KOPT-K1 (cell line): ENCODE results near the gene TREM1.

Experiments used
- H3K27ac ChIP-seq: fragments of 200-600 bp; sonication (generic); 2 replicates; pipeline ENCODE4 v1.5.1; 2016; ENCODE audit warnings: antibody characterized with exemption, mild to moderate bottlenecking, low read depth, low read length; ENCODE audit not compliant: poor library complexity, severe bottlenecking
- H3K36me3 ChIP-seq: fragments of 200-600 bp; sonication (generic); 2 replicates; pipeline ENCODE4 v1.5.1; 2017; ENCODE audit warnings: antibody characterized with exemption, mild to moderate bottlenecking, low read length, moderate library complexity; ENCODE audit not compliant: insufficient read depth
- H3K9me3 ChIP-seq: fragments of 200-600 bp; sonication (generic); 2 replicates; pipeline ENCODE4 v1.5.1; 2017; ENCODE audit warnings: antibody characterized with exemption, low read length, mild to moderate bottlenecking; ENCODE audit not compliant: insufficient read depth, poor library complexity, severe bottlenecking

Gene TREM1

DNA sequence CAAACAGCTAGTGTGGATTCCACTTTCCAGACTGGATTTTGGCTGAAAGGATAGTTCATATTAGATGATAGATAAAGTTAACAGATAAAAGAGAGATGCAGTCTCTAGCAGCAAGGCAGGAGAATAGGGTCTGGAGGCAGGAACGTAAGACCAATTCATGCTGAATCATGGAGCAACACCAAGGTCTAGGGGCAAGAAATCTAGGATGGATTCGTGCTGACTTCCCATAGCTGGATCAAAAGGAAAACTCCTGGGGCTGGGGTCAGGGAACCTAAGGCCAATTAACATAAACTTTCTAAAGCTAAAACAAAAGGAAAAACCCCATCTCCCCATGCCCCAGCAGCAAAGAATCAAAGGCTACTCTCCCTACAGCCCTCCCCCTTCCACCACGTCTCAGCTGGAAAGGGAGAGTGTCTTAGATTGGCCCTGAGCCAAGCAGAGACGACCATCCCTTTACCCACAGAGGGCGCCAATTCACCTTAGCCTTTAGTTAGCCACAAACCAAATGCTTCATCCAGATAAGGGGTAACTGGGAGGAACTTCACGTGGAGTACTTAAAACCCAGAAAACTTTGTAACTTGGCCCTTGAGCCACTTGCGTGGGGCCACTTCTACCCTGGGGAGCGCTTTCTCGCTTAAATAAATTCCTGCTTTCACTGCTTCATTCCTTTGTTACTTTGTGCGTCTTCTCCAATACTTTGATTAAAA lies 7.6 kb downstream of the TREM1 start:
- H3K9me3 ChIP-seq, result no peaks in the 10 kb centered on the region
- no peak overlapping the region for H3K27ac ChIP-seq
- no peaks in the 10 kb centered on the region for H3K36me3 ChIP-seq

- Histone ChIP-seq H3K36me3 (no peaks in the 10 kb centered on the region), H3K9me3 (no peaks in the 10 kb centered on the region), H3K27ac (no peak overlapping the region)
Observed at GRCh38 chr6:41277605-41278004, 8.9 kb downstream of the TREM1 start.

DNA sequence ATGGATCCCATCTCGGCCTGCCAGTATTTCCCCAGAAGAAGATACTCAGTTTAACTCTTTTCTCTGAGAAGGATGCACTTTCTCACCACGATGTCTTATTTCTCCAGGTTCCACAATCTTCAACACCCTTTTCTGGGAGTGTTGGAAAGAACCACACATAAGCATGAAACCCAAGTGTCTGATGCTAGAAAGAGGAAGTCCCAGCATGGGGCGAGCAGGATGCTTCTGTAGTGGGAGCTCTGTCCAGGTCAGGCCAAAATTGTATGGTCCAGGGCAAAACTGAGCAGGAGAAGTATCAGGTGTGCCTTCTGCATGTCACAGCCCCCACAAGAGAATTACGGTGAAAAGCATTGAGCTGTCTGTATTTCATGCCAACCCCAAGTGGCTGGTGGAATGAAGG lies 11.0 kb downstream of the TREM1 start:
- Histone ChIP-seq H3K9me3 (no peaks in the 10 kb centered on the region), H3K27ac (no peak overlapping the region), H3K36me3 (no peaks in the 10 kb centered on the region)

DNA sequence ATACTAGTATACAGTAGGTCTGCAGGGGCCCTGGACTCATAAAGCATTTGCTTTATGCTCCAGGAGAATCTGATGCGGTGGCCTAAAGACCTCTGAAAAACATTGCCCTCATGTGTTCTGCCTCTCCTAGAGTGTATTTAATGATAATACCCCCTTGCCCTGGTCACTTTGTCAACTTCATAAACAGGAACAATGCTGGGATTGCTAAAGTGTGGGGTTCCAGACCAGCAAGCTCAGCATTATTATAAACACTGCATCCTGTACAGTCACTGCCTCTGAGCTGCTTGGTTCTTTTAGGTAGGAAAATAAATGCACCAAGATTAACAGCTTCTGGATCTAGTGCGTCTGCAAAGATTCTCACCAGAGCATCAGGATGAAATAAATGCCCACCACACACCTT lies 12.2 kb downstream of the TREM1 start:
- H3K9me3 ChIP-seq, result no peaks in the 10 kb centered on the region
- H3K27ac ChIP-seq, result no peak overlapping the region
- no peaks in the 10 kb centered on the region for H3K36me3 ChIP-seq

DNA sequence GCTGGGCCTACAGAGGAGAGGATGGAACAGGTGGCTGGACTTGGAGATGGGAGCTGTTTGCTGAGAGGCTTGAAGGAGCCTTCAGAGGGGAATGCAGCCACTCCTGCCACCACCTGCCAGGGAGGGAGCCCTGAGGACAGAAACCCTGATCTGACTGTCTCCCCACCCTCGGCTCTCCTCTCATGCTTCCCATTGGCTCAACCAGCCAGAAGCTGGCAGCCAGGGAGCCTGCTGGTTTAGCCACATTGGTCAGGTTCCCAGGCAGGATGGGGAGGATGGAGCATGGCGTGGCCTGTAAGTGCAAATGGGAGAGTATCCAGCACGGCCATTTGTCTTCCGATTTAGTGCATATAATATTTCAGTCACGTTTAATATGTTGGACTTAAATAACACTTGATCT lies 12.8 kb downstream of the TREM1 start:
- H3K27ac ChIP-seq, result no peak overlapping the region
- no peaks in the 10 kb centered on the region for H3K36me3 ChIP-seq
- H3K9me3 ChIP-seq, result no peaks in the 10 kb centered on the region

DNA sequence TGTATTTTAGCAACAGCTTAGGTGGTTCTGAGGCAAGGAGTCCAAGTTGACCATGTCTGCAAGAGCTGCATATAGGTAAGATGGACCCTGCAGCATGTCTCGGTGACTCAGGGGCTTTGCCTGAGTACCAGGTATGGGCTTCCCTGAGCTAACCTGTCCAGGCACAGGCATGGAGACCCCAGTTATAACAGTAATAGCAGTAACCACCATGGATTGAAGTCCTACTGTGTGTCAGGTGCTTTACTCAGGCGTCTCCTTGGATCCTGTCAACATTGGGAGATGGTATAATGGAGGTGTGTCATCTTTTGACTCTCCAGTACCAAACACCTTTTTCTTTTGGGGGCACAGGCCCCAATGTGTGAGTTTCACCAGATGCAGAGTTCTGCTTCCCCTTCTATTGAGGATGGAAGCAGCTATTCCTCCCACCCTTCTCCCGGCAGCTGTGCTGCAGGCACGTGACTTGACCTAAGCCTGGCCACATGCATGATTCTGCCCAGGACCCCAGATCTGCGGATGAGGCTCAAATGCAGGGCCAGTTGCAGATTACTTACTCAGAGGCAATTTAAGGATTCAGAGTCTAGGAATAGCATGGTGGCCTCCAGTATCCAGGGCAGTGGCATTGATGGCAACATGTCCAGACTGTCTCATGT lies 13.8 kb downstream of the TREM1 start:
- no peak overlapping the region for H3K27ac ChIP-seq
- H3K9me3 ChIP-seq, result no peaks in the 10 kb centered on the region
- no peaks in the 10 kb centered on the region for H3K36me3 ChIP-seq

GRCh38 chr6:41271901-41272395 lies 14.5 kb downstream of the TREM1 start:
- Histone ChIP-seq H3K36me3 (no peaks in the 10 kb centered on the region), H3K9me3 (no peaks in the 10 kb centered on the region), H3K27ac (no peak overlapping the region)

DNA sequence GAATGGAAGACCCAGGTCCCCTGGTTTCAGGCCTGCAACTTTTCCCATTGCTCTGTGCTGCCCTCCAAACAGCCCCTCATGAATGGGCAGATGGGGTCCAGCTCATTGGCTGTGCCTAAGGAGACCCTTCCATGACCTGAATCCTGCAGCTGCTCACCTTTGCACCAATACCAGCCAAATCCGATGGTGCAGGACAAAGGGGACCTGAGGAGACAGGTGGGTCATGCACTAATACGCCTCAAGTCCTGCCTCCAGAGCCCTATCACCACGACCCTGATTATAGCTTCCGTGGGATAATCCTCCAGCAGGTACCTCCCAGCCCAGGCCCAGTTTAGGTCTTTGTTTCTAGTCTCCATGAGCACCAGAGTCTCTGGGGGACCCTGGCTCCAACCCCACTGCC lies 16.8 kb downstream of the TREM1 start:
- H3K27ac ChIP-seq, result no peak overlapping the region
- no peaks in the 10 kb centered on the region for H3K9me3 ChIP-seq
- H3K36me3 ChIP-seq, result no peaks in the 10 kb centered on the region

DNA sequence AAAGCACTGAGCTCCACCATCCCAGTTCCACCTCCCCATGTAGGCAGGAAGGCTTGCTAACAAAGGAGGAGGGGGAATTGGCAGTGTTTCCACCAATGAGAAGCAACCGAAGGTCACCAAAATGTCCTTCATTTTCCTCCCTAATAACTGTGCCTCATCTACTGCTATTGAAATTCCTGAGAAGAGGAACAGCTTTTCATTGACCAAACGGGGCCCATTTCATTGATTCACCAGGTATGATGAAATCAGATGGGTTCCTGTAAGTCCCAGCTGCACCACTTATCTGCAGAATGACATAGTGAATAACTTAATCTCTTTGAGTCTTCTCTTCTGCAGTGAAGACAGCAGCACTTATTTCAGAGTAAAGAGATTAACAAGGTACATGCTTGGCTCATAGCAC lies 17.3 kb downstream of the TREM1 start:
- H3K9me3 ChIP-seq, result no peaks in the 10 kb centered on the region
- no peaks in the 10 kb centered on the region for H3K36me3 ChIP-seq
- H3K27ac ChIP-seq, result no peak overlapping the region

GRCh38 chr6:41268478-41268877 lies 18.0 kb downstream of the TREM1 start:
- no peak overlapping the region for H3K27ac ChIP-seq
- peaks cover 4% of the 10 kb centered on the region for H3K9me3 ChIP-seq
- H3K36me3 ChIP-seq, result no peaks in the 10 kb centered on the region

GRCh38 chr6:41266541-41266940 lies 19.9 kb downstream of the TREM1 start:
- no peaks in the 10 kb centered on the region for H3K36me3 ChIP-seq
- H3K9me3 ChIP-seq, result peaks cover 23% of the 10 kb centered on the region
- H3K27ac ChIP-seq, result no peak overlapping the region

DNA sequence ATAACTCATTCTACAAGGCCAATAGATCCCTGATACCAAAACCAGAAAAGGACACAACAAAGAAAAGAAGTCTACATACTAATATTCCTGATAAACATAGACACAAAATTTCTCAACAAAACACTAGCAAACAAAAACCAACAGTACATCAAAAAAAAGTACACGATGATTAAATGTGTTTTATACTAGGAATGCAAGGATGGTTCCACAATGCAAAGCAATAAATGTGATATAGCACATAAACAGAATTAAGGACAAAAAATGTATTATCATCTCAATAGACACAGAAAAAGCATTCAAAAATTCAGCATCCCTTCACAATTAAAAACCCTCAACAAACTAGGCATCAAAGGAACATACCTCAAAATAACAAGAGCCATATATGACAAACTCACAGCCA lies 23.2 kb downstream of the TREM1 start:
- H3K27ac ChIP-seq, result no peak overlapping the region
- H3K9me3 ChIP-seq, result peaks cover 36% of the 10 kb centered on the region
- no peaks in the 10 kb centered on the region for H3K36me3 ChIP-seq

DNA sequence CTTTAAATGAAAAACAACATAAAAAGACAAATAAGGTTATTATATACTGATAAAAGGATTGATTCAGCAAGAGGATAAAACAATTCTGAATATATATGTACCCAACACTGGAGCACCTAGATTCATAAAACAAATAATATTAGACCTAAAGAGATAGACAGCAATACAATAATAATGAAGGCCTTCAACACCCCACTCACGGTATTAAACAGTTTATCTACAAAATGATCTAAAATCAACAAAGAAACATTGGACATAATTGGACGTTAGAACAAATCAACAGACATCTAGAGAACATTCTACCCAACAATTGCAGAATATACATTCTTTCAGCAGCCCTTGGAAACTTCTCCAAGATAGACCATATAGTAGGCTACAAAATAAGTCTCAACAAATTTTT lies 24.1 kb downstream of the TREM1 start:
- H3K36me3 ChIP-seq, result no peaks in the 10 kb centered on the region
- no peak overlapping the region for H3K27ac ChIP-seq
- peaks cover 36% of the 10 kb centered on the region for H3K9me3 ChIP-seq

GRCh38 chr6:41258196-41258493 lies 28.3 kb downstream of the TREM1 start:
- peaks cover 28% of the 10 kb centered on the region for H3K9me3 ChIP-seq
- H3K27ac ChIP-seq, result no peak overlapping the region
- no peaks in the 10 kb centered on the region for H3K36me3 ChIP-seq

GRCh38 chr6:41257369-41258195 lies 28.9 kb downstream of the TREM1 start:
- Histone ChIP-seq H3K36me3 (no peaks in the 10 kb centered on the region), H3K27ac (no peak overlapping the region), H3K9me3 (peaks cover 23% of the 10 kb centered on the region)
